Measurements from ENCODE around the gene PPP4R4. TPM values are rescaled to one million over a fixed set of nuclear protein-coding genes. Genes with fewer than 3 reads are reported as not detected.

Gene PPP4R4
- total RNA-seq, 6 donors from 2014 or later, result 3.0 to 18.4 (median 6.3) TPM

- H3K36me3 ChIP-seq, result no peaks in the 10 kb centered on the region
- no peak for ATAC-seq (ENCODE audit: low FRiP score in 2 of 2)
- WGBS, 2 donors, result 75 to 83% methylated on average over 5 to 8 of the region's 8 CpGs
- peak in 1 of 2 donors; percentile 36 for DNase-seq
- H3K27ac ChIP-seq, result no peak overlapping the region
- no peaks in the 10 kb centered on the region for H3K27me3 ChIP-seq
- H3K9me3 ChIP-seq, result no peaks in the 10 kb centered on the region
- no peaks in the 10 kb centered on the region for H3K4me1 ChIP-seq
- no peak overlapping the region for H3K4me3 ChIP-seq
- TF ChIP-seq EP300 (IDR thresholded peaks at IDR 0.05) (no peak), POLR2AphosphoS5 (IDR thresholded peaks at IDR 0.05) (no peak), POLR2A (IDR thresholded peaks at IDR 0.05) (no peak), CTCF (IDR thresholded peaks at IDR 0.05) (no peak)
Measured at GRCh38 chr14:94290197-94290596, 116.1 kb downstream of the PPP4R4 start.

DNA sequence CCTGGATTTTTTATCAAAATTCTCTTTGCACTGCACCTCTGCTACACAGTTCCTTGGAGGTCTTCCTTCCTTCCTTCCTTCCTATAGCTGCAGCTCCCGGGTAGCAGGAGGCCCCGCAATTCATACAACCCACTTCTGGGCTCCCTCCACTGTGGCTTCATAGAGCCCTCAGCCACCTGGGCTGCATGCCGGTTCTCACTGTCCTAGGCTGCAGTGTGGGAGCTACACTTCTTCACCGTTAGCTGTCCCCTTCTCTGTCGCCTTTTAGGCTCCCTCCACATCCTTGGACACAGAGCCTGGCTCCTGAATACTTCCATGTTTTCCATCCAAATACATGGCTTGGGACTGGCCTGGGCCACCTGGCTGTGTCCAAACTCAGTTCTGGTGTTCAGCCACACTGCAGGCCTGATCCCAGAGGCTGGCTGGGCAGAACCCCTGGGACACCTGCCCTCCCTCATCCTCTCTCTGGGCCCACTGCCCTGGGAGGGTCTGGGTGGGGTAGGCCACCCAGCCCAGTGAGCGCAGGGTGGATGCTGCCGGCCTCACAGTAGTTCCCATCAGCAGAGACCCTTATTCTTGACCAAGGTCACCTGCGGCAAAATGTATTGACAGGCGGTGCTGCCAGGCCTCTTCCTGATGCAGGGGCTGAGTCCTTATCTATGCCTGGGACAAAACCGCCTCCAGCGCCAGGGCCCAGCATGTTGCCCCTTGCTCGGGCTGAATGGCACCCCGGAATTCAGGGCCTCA lies 117.2 kb downstream of the PPP4R4 start:
- Histone ChIP-seq H3K9me3 (no peaks in the 10 kb centered on the region), H3K36me3 (no peaks in the 10 kb centered on the region), H3K27ac (no peak overlapping the region), H3K4me1 (no peaks in the 10 kb centered on the region), H3K4me3 (no peak overlapping the region), H3K27me3 (no peaks in the 10 kb centered on the region)
- 68 to 87% methylated on average over 5 to 11 of the region's 13 CpGs for WGBS, 2 donors
- DNase-seq, result peak in 1 of 2 donors; percentile 36
- TF ChIP-seq POLR2A (IDR thresholded peaks at IDR 0.05) (no peak), POLR2AphosphoS5 (IDR thresholded peaks at IDR 0.05) (no peak), CTCF (IDR thresholded peaks at IDR 0.05) (no peak), EP300 (IDR thresholded peaks at IDR 0.05) (no peak)
- no peak for ATAC-seq (ENCODE audit: low FRiP score in 2 of 2)

GRCh38 chr14:94291906-94292525 lies 117.9 kb downstream of the PPP4R4 start:
- no peak for DNase-seq
- Histone ChIP-seq H3K36me3 (no peaks in the 10 kb centered on the region), H3K27ac (no peak overlapping the region), H3K4me3 (no peak overlapping the region), H3K9me3 (no peaks in the 10 kb centered on the region), H3K4me1 (no peaks in the 10 kb centered on the region), H3K27me3 (no peaks in the 10 kb centered on the region)
- WGBS, 2 donors, result 85 to 87% methylated on average over 14 to 15 of the region's 15 CpGs
- ATAC-seq (ENCODE audit: low FRiP score in 2 of 2), result no peak
- TF ChIP-seq EP300 (IDR thresholded peaks at IDR 0.05) (no peak), POLR2A (IDR thresholded peaks at IDR 0.05) (no peak)

DNA sequence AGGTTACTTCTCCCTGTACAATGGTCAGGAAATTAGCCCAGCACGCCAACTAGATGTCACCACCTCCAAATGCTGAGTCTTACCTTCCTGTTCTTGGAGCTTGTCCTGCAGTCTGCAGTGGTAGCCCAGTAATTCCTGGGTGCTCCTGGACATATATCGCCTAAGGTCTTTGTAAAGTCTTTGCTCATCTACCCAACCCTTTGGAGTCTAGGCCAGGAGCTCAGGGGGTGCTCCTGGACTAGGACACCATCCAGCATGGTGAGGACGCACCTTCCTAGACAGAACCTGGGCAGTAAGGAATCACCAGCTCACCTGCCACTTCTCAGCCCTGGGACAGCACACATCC lies 118.4 kb downstream of the PPP4R4 start:
- Histone ChIP-seq H3K4me1 (no peaks in the 10 kb centered on the region), H3K9me3 (no peaks in the 10 kb centered on the region), H3K4me3 (no peak overlapping the region), H3K27ac (no peak overlapping the region), H3K27me3 (no peaks in the 10 kb centered on the region), H3K36me3 (no peaks in the 10 kb centered on the region)
- no peak for DNase-seq
- TF ChIP-seq CTCF (IDR thresholded peaks at IDR 0.05), result no peak
- TF ChIP-seq POLR2A (IDR thresholded peaks at IDR 0.05), result no peak
- no peak for TF ChIP-seq EP300 (IDR thresholded peaks at IDR 0.05)
- TF ChIP-seq POLR2AphosphoS5 (IDR thresholded peaks at IDR 0.05), result no peak
- 90 to 97% methylated on average over 2 to 3 of the region's 3 CpGs for WGBS, 2 donors
- no peak for ATAC-seq (ENCODE audit: low FRiP score in 2 of 2)

DNA sequence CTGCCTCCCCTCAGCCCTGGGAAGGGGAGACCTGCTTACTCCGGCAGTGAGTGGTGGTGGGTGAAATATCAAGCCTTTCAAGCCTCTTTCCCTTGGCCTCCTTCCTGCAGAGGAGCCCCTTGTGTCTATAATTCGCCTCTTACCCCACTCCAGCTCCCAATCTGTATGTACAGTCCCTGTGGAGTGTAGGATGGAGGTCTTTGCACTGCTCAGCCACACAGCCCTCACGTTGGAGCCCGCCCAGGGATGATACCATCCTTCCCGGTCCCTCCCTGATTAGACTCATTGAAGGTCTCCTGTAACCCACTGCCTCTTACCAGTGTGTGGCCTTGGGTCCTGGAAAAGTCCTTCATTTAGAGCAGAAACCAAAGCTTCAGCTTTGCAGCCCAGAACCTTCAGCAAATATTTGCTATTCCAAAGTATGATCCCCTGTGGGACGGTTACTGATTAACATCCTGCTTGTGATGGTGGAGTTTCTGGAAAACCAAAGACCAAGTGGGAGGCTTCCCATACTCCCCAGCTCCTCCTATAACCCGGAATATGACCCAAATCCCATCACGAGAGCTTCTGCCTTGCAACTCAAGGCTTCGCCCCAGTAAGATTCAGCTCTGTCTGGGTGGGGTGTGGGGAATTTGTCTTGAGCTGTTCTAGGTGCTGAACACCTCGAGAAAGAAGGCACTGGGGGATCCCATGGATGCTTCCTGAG lies 118.9 kb downstream of the PPP4R4 start, which contains the start of gene SERPINA10:
Gene SERPINA10 (minus strand): TSS at position 397 of the 706 bp plus-strand sequence. CDS start 2,675 bp downstream, outside the sequence.
- WGBS, 2 donors, result 61 to 64% methylated on average over 8 to 10 of the region's 10 CpGs
- no peaks in the 10 kb centered on the region for H3K9me3 ChIP-seq
- H3K27ac ChIP-seq, result no peak within 1 kb of the TSS
- no peak within 1 kb of the TSS for H3K4me3 ChIP-seq
- ATAC-seq (ENCODE audit: low FRiP score in 2 of 2), result no peak
- DNase-seq, result no peak
- no peaks in the 10 kb centered on the region for H3K27me3 ChIP-seq
- TF ChIP-seq POLR2AphosphoS5 (IDR thresholded peaks at IDR 0.05) (no peak), CTCF (IDR thresholded peaks at IDR 0.05) (no peak), POLR2A (IDR thresholded peaks at IDR 0.05) (no peak), EP300 (IDR thresholded peaks at IDR 0.05) (no peak)
- no peaks in the 10 kb centered on the region for H3K36me3 ChIP-seq
- no peaks in the 10 kb centered on the region for H3K4me1 ChIP-seq

Data from upper lobe of left lung (tissue), 6 donors.